Measurements from ENCODE around the gene KIF16B.

DNA sequence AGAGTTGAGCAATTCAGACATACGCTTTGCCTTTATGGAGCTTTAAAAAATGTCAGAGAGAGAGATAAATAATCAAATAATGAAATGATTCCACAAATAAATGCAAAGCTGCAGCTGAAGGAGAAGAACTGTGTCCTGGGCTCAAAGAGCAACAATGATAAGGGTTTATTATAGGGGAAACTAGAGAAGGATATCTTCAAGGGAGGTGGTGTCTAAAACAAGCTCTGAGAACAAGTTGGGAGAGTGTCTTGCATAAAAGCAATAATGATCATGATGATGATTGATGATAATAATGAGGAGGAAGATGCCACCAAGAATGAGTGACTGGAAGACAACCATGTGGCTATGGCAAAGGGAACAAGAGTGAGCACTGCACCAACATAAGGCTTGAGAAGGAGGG is 164.3 kb downstream of the KIF16B start:
- no peak for TF ChIP-seq TAF1 (IDR thresholded peaks at IDR 0.05; ENCODE audit: low read depth, low read length)
- TF ChIP-seq, protein P1, sequence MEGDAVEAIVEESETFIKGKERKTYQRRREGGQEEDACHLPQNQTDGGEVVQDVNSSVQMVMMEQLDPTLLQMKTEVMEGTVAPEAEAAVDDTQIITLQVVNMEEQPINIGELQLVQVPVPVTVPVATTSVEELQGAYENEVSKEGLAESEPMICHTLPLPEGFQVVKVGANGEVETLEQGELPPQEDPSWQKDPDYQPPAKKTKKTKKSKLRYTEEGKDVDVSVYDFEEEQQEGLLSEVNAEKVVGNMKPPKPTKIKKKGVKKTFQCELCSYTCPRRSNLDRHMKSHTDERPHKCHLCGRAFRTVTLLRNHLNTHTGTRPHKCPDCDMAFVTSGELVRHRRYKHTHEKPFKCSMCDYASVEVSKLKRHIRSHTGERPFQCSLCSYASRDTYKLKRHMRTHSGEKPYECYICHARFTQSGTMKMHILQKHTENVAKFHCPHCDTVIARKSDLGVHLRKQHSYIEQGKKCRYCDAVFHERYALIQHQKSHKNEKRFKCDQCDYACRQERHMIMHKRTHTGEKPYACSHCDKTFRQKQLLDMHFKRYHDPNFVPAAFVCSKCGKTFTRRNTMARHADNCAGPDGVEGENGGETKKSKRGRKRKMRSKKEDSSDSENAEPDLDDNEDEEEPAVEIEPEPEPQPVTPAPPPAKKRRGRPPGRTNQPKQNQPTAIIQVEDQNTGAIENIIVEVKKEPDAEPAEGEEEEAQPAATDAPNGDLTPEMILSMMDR (IDR thresholded peaks at IDR 0.05; ENCODE audit: control extremely low read depth in 1 of 3, insufficient read depth in 1 of 3, low read depth in 1 of 3, low read length in 3 of 3): no peak
- no peak for TF ChIP-seq EZH2 (IDR thresholded peaks at IDR 0.05; ENCODE audit: low read depth, low read length, severe bottlenecking)
- TF ChIP-seq CHD2 (IDR thresholded peaks at IDR 0.05; ENCODE audit: low read length): no peak
- TF ChIP-seq SUZ12 (IDR thresholded peaks at IDR 0.05; ENCODE audit: low read length): no peak
- no peak for TF ChIP-seq POLR2A (IDR thresholded peaks at IDR 0.05; ENCODE audit: control extremely low read depth in 1 of 2, low read depth in 2 of 2, low read length in 2 of 2)
- no peak for TF ChIP-seq POLR2AphosphoS5 (IDR thresholded peaks at IDR 0.05; ENCODE audit: low read depth, low read length)
- no peak for TF ChIP-seq BRCA1 (IDR thresholded peaks at IDR 0.05; ENCODE audit: low read depth, low read length)
- no peak for TF ChIP-seq KDM5A (IDR thresholded peaks at IDR 0.05; ENCODE audit: low read length)
- no peak for TF ChIP-seq JUND (IDR thresholded peaks at IDR 0.05; ENCODE audit: low read length)
- TF ChIP-seq RBBP5 (IDR thresholded peaks at IDR 0.05; ENCODE audit: borderline replicate concordance, low read depth, low read length): no peak

All from H1 (cell line).